K562 (cell line): ENCODE data around the gene CYFIP2.

Source experiments
- CTCF ChIP-seq, 3 experiments: IDR thresholded peaks in 2 of 3; conservative IDR thresholded peaks in 1 of 3; 2 replicates each; pipeline ENCODE4 v1.5.1; 2011 to 2012; ENCODE audit warnings: low read length in 3 of 3, mild to moderate bottlenecking in 3 of 3, control low read depth in 2 of 3, improper control_type of control experiment in 1 of 3, inconsistent platforms in 1 of 3, low read depth in 1 of 3, mixed read lengths in 1 of 3, moderate library complexity in 1 of 3; ENCODE audit not compliant: insufficient read depth in 2 of 3
- EZH2 ChIP-seq: IDR thresholded peaks from 2 replicates; pipeline ENCODE4 v1.6.1; 2012; ENCODE audit warnings: low read depth, mild to moderate bottlenecking, inconsistent platforms, low read length, borderline replicate concordance
- IFI16 ChIP-seq: fragments of 250-450 bp; sonication (Bioruptor Pico); IDR thresholded peaks from 2 replicates; pipeline ENCODE4 v2.1.2; 2022; ENCODE audit warnings: mild to moderate bottlenecking, inconsistent platforms
- SIX5 ChIP-seq, 2 experiments: IDR thresholded peaks; 2 replicates each; pipeline ENCODE4 v1.6.1; 2011; ENCODE audit warnings: low read length in 2 of 2, borderline replicate concordance in 1 of 2, low read depth in 1 of 2, mild to moderate bottlenecking in 1 of 2, moderate library complexity in 1 of 2; ENCODE audit not compliant: insufficient read depth in 1 of 2

GRCh38 chr5:157345067-157345466 lies 79.1 kb downstream of the CYFIP2 start:
- TF ChIP-seq EZH2 = no peak
- TF ChIP-seq IFI16 (CRISPR knock-in tag) = no peak
- no peak for TF ChIP-seq CTCF (IDR thresholded peaks at IDR 0.05 in 2 of 3, conservative IDR thresholded peaks at IDR 0.05 in 1 of 3; ENCODE audit: insufficient read depth in 2 of 3, low read depth in 1 of 3, low read length in 3 of 3)
- no peak for TF ChIP-seq SIX5 (IDR thresholded peaks at IDR 0.05; ENCODE audit: borderline replicate concordance in 1 of 2, insufficient read depth in 1 of 2, low read depth in 1 of 2, low read length in 2 of 2)
